CD4-positive, alpha-beta T cell treated with Interleukin-4 for 4 hours (primary cell): Measurements from ENCODE around the gene TRERF1.

Experiments used
- DNase-seq: peaks from one replicate; pipeline ENCODE4 v3.0.0-alpha.2; 2020

The TRERF1 gene

GRCh38 chr6:42297661-42298060, 154.1 kb downstream of the TRERF1 start:
- no peak for DNase-seq

- no peak for DNase-seq
Measured at GRCh38 chr6:42296614-42297013, 155.1 kb downstream of the TRERF1 start.

DNA sequence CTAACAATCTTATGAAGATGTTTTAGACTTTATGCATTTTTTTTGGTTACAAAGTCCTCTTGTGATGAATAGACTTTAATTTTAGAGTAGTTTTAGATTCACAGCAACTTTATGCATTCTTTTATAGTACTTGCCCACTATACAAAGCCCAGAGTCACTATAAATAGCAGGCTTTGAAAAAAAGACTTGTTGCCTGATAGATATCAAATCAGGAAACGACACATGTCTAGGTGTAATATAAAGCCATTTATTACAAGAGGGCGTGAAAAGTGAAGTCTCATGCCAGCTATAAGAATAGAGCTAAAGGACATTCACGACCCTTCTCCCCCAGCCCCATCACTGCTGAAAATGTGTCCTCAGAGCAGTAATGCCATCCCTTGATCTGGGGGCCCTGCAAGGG, 156.0 kb downstream of the TRERF1 start:
- peak; percentile 31 for DNase-seq

DNA sequence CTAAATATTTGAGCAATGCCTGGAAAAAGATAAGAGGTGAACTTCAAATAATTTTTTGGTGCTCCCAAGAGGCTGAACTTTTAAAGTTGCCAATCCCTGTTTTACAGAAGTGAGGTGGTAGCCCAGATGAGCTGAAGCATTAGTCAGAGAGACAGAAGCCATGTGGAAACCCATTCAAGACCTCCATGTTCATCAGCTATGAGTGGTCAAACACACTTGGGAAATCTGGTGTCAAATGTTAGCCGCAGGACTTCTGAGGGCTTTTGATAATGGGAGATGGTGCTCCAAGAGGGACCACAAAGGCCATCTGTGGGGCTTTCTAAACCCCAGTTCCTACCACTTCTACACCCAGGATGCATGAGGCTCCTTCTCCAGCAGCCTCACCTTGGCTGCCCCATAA, 156.5 kb downstream of the TRERF1 start:
- no peak for DNase-seq

GRCh38 chr6:42294759-42295158, 157.0 kb downstream of the TRERF1 start:
- DNase-seq: peak; percentile 54

DNA sequence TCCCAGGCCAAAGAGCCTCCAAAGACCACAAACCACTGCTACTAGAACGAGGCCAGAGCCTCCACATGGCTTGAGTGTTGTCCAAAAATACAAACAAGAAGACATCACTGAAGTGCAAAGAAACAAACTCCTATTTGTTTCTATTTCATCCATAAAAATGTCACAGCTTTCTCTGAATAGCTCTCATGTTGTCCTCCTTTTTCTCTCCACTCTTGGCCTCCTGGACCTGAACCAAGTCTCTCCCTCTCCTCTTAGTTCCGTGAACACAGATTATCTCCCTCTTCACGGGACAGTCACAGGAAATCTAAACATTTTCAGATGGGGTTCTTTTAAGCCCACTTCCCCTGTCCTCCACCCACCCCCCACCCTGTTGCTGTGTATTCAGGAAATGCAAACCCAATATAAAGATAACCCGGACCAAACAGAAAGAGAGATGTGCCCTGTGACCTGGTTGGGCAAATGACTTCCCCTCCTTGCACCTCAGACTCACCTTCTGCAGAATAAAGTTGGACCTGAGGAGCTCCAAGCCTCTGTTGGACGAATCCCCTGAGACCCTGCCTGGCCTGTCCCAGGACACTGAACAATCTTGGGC, 158.2 kb downstream of the TRERF1 start:
- peak; percentile 19 for DNase-seq

DNA sequence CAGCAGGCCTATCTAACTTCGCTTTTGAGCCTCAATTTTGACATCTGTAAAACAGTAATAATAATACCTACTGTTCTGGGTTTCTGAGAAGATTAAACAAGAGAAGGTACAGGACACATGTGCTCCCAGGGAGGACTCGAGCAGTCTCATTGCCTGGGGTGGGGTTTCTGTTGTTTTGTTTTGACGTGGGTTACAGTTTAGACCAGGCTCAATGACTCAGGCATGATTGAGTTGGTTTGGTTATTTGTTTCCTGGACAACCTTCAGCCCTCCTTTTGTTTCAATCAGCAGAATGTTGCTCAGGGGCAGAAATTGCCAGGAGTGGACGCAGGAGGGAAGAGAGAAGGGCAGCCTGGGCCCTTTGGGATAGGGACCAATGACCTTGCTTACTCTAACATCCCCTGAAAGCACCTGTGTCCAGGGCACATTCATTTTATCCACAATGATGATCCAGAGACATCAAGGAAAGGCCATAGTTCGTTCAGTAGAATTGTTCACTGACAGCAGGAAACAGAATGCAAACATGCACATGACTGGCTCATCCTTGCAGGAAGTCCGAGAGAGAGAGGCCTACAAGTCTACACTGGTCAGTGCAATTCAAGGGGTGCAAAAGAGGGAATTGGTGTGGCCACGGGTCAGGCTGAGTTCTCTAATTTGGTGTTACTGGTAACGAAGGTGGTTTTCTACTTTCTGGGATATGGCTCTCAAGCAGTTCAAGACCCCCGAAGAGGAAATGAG, 159.6 kb downstream of the TRERF1 start:
- DNase-seq: peak; percentile 78

DNA sequence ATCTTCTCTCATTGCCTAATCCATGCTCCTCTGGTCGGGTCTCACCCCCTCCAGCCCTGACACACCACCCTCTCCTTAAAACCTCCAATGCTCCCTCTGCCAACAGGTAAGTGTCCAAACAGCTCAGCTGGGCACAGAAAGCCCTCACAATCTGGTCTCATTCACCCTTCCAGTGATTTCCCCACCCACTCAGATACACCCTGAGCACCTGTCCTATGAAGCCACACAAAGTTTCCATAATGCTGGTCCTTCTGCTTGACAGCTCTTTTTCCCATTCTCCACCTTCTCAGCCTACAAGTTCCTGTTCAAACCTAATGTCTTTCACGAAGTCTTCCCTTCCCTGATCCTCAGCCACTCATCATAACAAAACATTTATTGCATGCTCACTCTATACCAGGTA, 164.0 kb downstream of the TRERF1 start:
- no peak for DNase-seq

GRCh38 chr6:42281570-42281969, 170.2 kb downstream of the TRERF1 start:
- DNase-seq: peak; percentile 76

GRCh38 chr6:42280966-42281533, 170.7 kb downstream of the TRERF1 start:
- no peak for DNase-seq

- DNase-seq: no peak
Measured at GRCh38 chr6:42279966-42280629, 171.6 kb downstream of the TRERF1 start.

GRCh38 chr6:42279144-42279781, 172.5 kb downstream of the TRERF1 start:
- DNase-seq: peak; percentile 36

GRCh38 chr6:42278131-42278853, 173.4 kb downstream of the TRERF1 start:
- peak; percentile 57 for DNase-seq

DNA sequence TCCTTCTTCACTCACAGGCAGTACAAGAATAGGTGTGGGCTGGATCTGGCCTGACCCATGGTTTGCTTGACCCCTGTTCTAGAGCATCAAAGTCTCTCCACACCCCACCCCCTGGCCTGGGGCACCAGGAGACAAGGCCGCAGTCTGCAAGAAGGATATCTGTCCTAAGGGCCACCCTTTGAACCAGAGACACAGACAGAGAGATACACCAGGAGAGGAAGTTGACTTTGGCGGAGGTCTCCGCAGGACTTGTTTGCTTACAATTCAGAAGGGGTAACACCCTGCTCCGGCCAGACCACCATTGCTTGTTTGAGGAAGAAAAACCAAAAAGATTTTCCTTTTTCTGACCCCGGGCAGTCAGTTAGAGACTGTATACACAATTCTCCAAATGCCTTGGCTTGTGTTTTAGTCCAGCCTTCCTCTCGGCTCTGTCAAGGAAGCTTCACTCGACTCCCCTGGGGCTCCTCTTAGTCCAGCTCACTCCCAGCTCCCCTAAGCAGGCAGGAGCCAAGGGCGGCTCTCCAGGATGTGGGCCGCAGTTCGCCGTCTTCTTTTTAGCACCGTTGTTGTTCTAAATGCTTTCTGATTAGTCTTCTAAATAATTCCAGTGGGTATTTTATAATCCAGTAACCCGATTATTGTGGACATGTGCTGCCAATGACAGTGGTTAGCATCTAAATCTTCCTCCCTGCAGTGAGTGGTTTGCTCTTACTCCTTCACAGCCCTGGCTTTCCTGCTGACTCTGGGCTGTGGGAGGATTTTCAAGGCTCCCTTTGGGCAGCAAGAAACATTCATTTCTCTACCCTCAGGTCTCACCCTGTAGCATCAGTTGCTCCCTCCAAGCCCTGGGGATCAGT, 175.5 kb downstream of the TRERF1 start:
- no peak for DNase-seq

DNA sequence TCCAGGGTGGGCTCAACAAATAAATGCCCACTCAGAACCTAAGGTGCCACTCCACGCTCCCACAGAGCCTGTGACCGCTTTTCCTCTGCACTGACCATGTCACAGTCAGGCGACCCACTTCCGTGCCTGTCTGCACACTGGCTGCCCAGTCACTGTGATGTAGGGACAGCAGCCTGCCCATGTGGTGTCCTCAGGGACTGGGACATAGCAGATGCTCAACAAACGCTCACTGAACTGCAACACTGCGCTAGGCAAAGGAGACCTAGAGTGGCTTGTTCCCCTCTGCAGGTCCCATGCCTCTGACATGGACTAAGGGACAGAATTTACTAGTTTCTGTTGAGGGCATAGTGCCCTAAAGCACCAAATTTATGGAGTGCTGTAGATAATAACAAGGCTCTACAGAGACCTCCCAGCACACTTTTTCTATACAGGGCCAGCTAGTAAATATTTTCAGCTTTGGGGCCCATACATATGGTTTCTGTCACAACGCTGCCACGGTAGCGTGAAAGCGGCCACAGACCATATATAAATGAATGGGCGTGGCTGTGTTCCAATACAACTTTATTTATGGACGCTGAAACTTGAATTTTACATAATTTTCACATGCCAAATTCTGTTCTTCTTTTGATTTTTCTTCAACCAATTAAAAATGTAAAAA, 176.2 kb downstream of the TRERF1 start:
- no peak for DNase-seq

DNA sequence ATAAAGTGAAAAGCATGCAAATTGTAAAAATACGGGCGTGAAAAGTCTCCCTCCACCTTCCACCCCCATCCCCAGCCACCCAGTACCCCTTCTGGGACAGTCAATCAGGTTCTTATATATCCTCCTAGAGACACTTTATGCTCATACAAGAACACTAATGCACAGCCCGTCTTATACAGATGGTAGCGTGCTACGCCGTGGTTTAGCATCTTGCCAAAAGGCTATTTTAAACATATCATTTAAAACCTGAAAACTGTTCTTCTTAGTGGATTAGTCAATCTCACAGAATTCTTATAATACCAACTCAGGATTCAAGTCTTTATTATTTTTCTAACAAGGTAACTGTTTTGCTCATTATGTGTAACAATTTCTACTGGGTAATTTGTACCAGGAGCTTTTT, 176.8 kb downstream of the TRERF1 start:
- DNase-seq: no peak

GRCh38 chr6:42271834-42272805, 179.6 kb downstream of the TRERF1 start:
- no peak for DNase-seq

DNA sequence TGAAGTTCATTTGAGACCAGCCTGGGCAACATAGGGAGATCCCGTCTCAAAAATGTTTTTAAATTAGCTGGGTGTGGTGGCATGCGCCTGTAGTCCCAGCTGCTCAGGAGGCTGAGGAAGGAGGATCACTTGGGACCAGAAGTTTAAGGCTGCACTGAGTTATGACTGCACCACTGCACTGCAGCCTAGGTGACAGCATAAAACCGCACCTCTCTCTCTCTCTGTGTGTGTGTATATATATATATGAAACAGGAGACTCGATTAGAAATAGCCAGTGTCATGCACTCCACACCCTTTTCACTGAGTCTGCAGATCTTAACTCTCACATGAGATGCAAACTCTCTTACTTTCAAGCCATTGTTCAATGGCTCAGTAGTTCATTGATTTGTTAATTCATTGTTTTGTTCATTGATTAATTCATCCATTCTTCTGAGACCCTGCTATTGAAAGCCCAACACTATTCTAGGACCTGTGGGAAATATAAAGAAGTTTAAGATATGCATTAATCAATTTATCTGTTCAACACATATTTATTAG, 181.7 kb downstream of the TRERF1 start:
- DNase-seq: no peak

DNA sequence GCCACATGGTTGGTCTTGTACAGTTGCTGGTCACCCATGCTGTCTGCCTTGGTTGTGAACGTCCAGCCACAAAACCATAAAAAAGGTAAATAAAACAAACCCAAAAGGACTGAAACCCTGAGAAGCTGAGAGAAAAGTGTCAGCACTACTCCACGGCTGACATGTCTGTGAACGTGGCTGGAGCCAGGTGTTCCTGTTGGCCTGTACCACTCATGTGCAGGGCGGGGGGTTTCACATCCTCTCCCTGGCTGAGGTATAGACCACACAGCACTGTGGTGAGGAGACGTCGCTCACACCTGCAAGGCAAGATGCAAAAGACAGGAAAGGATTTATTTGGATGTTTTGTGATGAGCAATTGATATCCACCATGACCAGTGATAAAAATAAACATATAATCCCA, 182.2 kb downstream of the TRERF1 start:
- DNase-seq: peak; percentile 20

DNA sequence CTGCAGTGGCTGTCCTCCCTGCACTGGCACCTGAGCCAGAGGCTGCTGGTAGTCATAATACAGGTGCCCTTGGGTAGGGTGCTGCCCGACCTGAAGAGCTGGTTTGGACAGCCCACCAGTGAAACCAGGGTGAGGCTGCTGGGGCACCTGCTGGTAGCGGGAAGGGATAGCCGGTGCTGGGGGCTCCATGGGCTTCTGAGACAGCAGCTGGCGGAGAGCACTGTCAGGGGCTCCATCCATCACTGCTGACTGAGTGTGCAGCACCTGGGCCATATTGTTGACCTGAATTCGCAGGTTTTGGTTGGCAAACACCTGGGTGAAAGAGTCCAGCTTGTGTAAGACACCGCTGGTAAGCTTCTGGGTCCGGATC, 182.9 kb downstream of the TRERF1 start:
- no peak for DNase-seq
